Activated CD8-positive, alpha-beta T cell treated with anti-CD3 and anti-CD28 coated beads for 36 hours (primary cell): Measurements from ENCODE around the gene POU3F3. TPM values are rescaled to one million over a fixed set of nuclear protein-coding genes. Genes with fewer than 3 reads are reported as not detected.

Source experiments
- ATAC-seq: fragments of 200-7000 bp; cut with Tn5 transposase; one replicate; pipeline ENCODE4 v1.10.0; 2021; ENCODE audit warnings: mild to moderate bottlenecking, moderate library complexity
- CTCF ChIA-PET: fragments of 350-600 bp; sonication (Branson Sonifier 250); formaldehyde crosslinking; loops from one replicate; lab custom pipeline; 2021; ENCODE audit warnings: antibody characterized with exemption; lab: Charles Lee
- POLR2A ChIA-PET: fragments of 350-600 bp; sonication (Branson Sonifier 250); formaldehyde crosslinking; loops from one replicate; lab custom pipeline; 2021; ENCODE audit warnings: antibody characterized with exemption; lab: Charles Lee
- DNase-seq: peaks from one replicate; pipeline ENCODE4 v3.0.0-alpha.2; 2020
- H3K27ac Mint-ChIP-seq: one replicate; pipeline ENCODE4 v1.8.0; 2021; ENCODE audit warnings: mild to moderate bottlenecking, mixed read lengths
- H3K27me3 Mint-ChIP-seq: one replicate; pipeline ENCODE4 v1.8.0; 2021; ENCODE audit warnings: mixed read lengths
- H3K36me3 Mint-ChIP-seq: one replicate; pipeline ENCODE4 v1.8.0; 2021; ENCODE audit warnings: low read depth, mixed read lengths
- H3K4me1 Mint-ChIP-seq: one replicate; pipeline ENCODE4 v1.8.0; 2021; ENCODE audit warnings: low read depth, mixed read lengths
- H3K4me3 Mint-ChIP-seq: one replicate; pipeline ENCODE4 v1.8.0; 2021; ENCODE audit warnings: mild to moderate bottlenecking, moderate library complexity, mixed read lengths
- H3K9me3 Mint-ChIP-seq: one replicate; pipeline ENCODE4 v1.8.0; 2021; ENCODE audit warnings: mixed read lengths
- intact Hi-C: fragments of 100-400 bp; cut with micrococcal nuclease; formaldehyde crosslinking; loops from one replicate; pipeline ENCODE4 v1.10.0; 2022
- total RNA-seq, 2 experiments: library from RNA; stranded (reverse); gene quantifications; one replicate each; pipeline ENCODE4 v1.2.3, GENCODE V29; 2021
- TF ChIP-seq, protein P1 (sequence below): fragments of 200-600 bp; IDR thresholded peaks from one replicate; pipeline ENCODE4 v1.8.0; 2022; ENCODE audit warnings: antibody characterized with exemption, mild to moderate bottlenecking

POU3F3 gene
- total RNA-seq, 2 experiments from 2014 or later: not detected

DNA sequence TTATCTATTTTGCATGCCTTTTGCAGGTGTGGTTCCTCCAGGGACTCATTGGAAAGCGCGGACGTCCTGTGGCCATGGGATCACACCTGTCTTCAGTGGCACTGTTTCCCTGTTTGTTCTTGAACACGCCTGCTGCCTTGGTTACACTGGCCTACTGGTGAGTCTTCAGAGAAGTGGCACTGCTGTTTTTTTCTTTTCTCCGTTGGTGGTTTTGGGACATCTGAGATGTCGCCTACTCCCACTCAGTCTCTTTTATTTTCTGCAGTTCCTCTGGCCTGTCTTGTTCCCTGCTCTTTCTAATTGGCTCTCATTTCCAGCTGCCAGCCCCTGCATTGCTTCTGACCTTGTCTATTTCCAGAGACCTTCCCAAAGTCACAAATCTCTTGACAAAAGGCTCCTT is 35.7 kb upstream of the POU3F3 start:
- Mint-ChIP-seq H3K27me3 (peaks cover 4% of the 10 kb centered on the region), H3K27ac (no peak overlapping the region), H3K4me3 (no peak overlapping the region), H3K9me3 (peaks cover 2% of the 10 kb centered on the region), H3K36me3 (no peaks in the 10 kb centered on the region), H3K4me1 (no peaks in the 10 kb centered on the region)
- TF ChIP-seq, protein P1, sequence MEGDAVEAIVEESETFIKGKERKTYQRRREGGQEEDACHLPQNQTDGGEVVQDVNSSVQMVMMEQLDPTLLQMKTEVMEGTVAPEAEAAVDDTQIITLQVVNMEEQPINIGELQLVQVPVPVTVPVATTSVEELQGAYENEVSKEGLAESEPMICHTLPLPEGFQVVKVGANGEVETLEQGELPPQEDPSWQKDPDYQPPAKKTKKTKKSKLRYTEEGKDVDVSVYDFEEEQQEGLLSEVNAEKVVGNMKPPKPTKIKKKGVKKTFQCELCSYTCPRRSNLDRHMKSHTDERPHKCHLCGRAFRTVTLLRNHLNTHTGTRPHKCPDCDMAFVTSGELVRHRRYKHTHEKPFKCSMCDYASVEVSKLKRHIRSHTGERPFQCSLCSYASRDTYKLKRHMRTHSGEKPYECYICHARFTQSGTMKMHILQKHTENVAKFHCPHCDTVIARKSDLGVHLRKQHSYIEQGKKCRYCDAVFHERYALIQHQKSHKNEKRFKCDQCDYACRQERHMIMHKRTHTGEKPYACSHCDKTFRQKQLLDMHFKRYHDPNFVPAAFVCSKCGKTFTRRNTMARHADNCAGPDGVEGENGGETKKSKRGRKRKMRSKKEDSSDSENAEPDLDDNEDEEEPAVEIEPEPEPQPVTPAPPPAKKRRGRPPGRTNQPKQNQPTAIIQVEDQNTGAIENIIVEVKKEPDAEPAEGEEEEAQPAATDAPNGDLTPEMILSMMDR: no peak
- POLR2A ChIA-PET: no interaction called here
- intact Hi-C loops: no loop called here
- DNase-seq (no peak), ATAC-seq (no peak)
- CTCF ChIA-PET: no interaction called here

DNA sequence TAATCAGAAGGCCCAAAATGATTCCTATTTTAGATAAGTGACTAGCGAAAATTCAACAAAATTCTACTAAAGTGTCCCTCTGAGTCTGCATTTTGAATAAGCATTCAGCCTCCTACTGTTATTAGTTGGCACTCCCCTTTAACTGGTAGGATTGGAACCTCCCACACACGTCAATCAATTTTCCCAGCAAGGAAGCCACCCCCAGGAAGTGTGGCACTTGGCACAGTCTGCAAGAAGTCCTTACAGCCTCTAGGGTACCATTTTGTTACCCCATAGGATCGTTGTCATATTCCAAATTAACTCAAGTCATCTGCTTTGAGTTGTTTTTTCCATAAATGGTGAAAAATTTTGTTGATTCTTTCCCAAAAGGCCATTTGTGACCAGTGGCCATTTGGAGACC is 33.8 kb upstream of the POU3F3 start:
- intact Hi-C loops: no loop called here
- TF ChIP-seq, protein P1: no peak

GRCh38 chr2:104825124-104825865 is 28.6 kb upstream of the POU3F3 start:
- H3K27ac Mint-ChIP-seq: no peak overlapping the region
- CTCF ChIA-PET: no interaction called here

More for the DNA sequence above, 33.8 kb upstream of the POU3F3 start:
- DNase-seq: no peak
- no peak overlapping the region for H3K4me3 Mint-ChIP-seq
- no peak for ATAC-seq
- peaks cover 2% of the 10 kb centered on the region for H3K36me3 Mint-ChIP-seq
- peaks cover 6% of the 10 kb centered on the region for H3K9me3 Mint-ChIP-seq
- peaks cover 4% of the 10 kb centered on the region for H3K27me3 Mint-ChIP-seq
- ChIA-PET CTCF (no interaction called here), POLR2A (no interaction called here)
- no peaks in the 10 kb centered on the region for H3K4me1 Mint-ChIP-seq
- H3K27ac Mint-ChIP-seq: no peak overlapping the region

GRCh38 chr2:104826016-104826415 is 27.9 kb upstream of the POU3F3 start:
- ChIA-PET POLR2A (no interaction called here), CTCF (no interaction called here)
- Mint-ChIP-seq H3K4me3 (no peak overlapping the region), H3K9me3 (peaks cover 6% of the 10 kb centered on the region), H3K27ac (no peak overlapping the region), H3K36me3 (peaks cover 2% of the 10 kb centered on the region), H3K27me3 (peaks cover 6% of the 10 kb centered on the region), H3K4me1 (no peaks in the 10 kb centered on the region)
- no peak for ATAC-seq
- no peak for DNase-seq
- TF ChIP-seq, protein P1: no peak
- intact Hi-C loops: no loop called here

More at GRCh38 chr2:104825124-104825865, 28.6 kb upstream of the POU3F3 start:
- ATAC-seq (no peak), DNase-seq (no peak)
- intact Hi-C loops: no loop called here
- TF ChIP-seq, protein P1: no peak
- Mint-ChIP-seq H3K36me3 (peaks cover 2% of the 10 kb centered on the region), H3K27me3 (peaks cover 6% of the 10 kb centered on the region), H3K9me3 (peaks cover 6% of the 10 kb centered on the region), H3K4me3 (no peak overlapping the region), H3K4me1 (no peaks in the 10 kb centered on the region)
- POLR2A ChIA-PET: no interaction called here

- TF ChIP-seq, protein P1: no peak
- intact Hi-C loops: no loop called here
- H3K4me3 Mint-ChIP-seq: no peak overlapping the region
- ChIA-PET POLR2A (no interaction called here), CTCF (interaction anchor here (1.0 kb wide), 1 partner anchor 15 kb away, joined by 3 read pairs; no protein-coding TSS in a partner anchor)
- H3K9me3 Mint-ChIP-seq: no peaks in the 10 kb centered on the region
- H3K4me1 Mint-ChIP-seq: no peaks in the 10 kb centered on the region
- ATAC-seq (no peak), DNase-seq (no peak)
- no peak overlapping the region for H3K27ac Mint-ChIP-seq
- H3K27me3 Mint-ChIP-seq: peaks cover 8% of the 10 kb centered on the region
- H3K36me3 Mint-ChIP-seq: no peaks in the 10 kb centered on the region
These were observed 22.2 kb upstream of the POU3F3 start for GRCh38 chr2:104831742-104832141.
